ENCODE measurements around the gene STOML2.
"Not testable (repeated sequence)": the region's sequence is repeated elsewhere in the genome, so short reads cannot be mapped to it uniquely, and the experiment has no call there.

Gene STOML2

GRCh38 chr9:35102769-35103659, at the start of gene STOML2:
Gene STOML2, minus strand, starts transcription at chr9:35103131. Its CDS starts 37 bp downstream, at chr9:35103094.
- DNase-seq: peak; percentile 99

GRCh38 chr9:35147941-35148563, 45.1 kb upstream of the STOML2 start:
- not testable (repeated sequence) for DNase-seq

- no peak for DNase-seq
These were observed 39.1 kb upstream of the STOML2 start for GRCh38 chr9:35142037-35142436.

GRCh38 chr9:35140093-35140492, 37.2 kb upstream of the STOML2 start:
- DNase-seq: no peak

GRCh38 chr9:35136866-35137265, 33.9 kb upstream of the STOML2 start:
- no peak for DNase-seq

GRCh38 chr9:35135988-35136387, 33.1 kb upstream of the STOML2 start:
- no peak for DNase-seq

- DNase-seq: no peak
These were observed 32.0 kb upstream of the STOML2 start for GRCh38 chr9:35134920-35135319.

- peak; percentile 97 for DNase-seq
These were observed 14.1 kb upstream of the STOML2 start for GRCh38 chr9:35116898-35117551.

- DNase-seq: no peak
These were observed 13.6 kb upstream of the STOML2 start for GRCh38 chr9:35116539-35116897.

- peak; percentile 99 for DNase-seq
These were observed 13.0 kb upstream of the STOML2 start, which contains the start of gene ATOSB for GRCh38 chr9:35115680-35116538. Gene ATOSB, minus strand, starts transcription at chr9:35115862. Its CDS starts 7,588 bp downstream, at chr9:35108274.

GRCh38 chr9:35114840-35115628, 12.1 kb upstream of the STOML2 start:
- peak; percentile 80 for DNase-seq

- DNase-seq: peak; percentile 97
These were observed 11.3 kb upstream of the STOML2 start for GRCh38 chr9:35114113-35114839.

- DNase-seq: no peak
These were observed 9.5 kb upstream of the STOML2 start for GRCh38 chr9:35112257-35113020.

- DNase-seq: peak; percentile 100
These were observed 8.3 kb upstream of the STOML2 start for GRCh38 chr9:35111001-35111933.

- peak; percentile 80 for DNase-seq
These were observed 7.4 kb upstream of the STOML2 start for GRCh38 chr9:35110327-35110761.

GRCh38 chr9:35108946-35109575, 6.1 kb upstream of the STOML2 start:
- peak; percentile 98 for DNase-seq

- DNase-seq: no peak
These were observed 5.5 kb upstream of the STOML2 start for GRCh38 chr9:35108461-35108860.
